ENCODE data around the gene PON2. TPM values are rescaled to one million over a fixed set of nuclear protein-coding genes. Genes with fewer than 3 reads are reported as not detected.
"Not testable (repeated sequence)": the region's sequence is repeated elsewhere in the genome, so short reads cannot be mapped to it uniquely, and the experiment has no call there.

PON2 gene
- total RNA-seq, 2 donors from 2014 or later = 62.0 to 108 TPM

GRCh38 chr7:95467912-95468607 is 33.2 kb upstream of the PON2 start:
- no peak overlapping the region for H3K27ac ChIP-seq
- H3K27me3 ChIP-seq = no peaks in the 10 kb centered on the region
- 88 to 92% methylated on average over 1 of the region's 1 CpG for WGBS, 2 donors
- ATAC-seq (no peak), DNase-seq (no peak)
- peaks cover 7% of the 10 kb centered on the region for H3K4me1 ChIP-seq
- TF ChIP-seq POLR2A (IDR thresholded peaks at IDR 0.05) = no peak
- TF ChIP-seq, protein P1, sequence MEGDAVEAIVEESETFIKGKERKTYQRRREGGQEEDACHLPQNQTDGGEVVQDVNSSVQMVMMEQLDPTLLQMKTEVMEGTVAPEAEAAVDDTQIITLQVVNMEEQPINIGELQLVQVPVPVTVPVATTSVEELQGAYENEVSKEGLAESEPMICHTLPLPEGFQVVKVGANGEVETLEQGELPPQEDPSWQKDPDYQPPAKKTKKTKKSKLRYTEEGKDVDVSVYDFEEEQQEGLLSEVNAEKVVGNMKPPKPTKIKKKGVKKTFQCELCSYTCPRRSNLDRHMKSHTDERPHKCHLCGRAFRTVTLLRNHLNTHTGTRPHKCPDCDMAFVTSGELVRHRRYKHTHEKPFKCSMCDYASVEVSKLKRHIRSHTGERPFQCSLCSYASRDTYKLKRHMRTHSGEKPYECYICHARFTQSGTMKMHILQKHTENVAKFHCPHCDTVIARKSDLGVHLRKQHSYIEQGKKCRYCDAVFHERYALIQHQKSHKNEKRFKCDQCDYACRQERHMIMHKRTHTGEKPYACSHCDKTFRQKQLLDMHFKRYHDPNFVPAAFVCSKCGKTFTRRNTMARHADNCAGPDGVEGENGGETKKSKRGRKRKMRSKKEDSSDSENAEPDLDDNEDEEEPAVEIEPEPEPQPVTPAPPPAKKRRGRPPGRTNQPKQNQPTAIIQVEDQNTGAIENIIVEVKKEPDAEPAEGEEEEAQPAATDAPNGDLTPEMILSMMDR (IDR thresholded peaks at IDR 0.05) = no peak
- no peaks in the 10 kb centered on the region for H3K36me3 ChIP-seq (replicated peaks in 1 of 2; ENCODE audit: insufficient read depth in 1 of 2, low read depth in 2 of 2)
- intact Hi-C loops (cut with DNase I) = no loop called here
- H3K9me3 ChIP-seq = peaks cover 0 to 3% (median 0%) of the 10 kb centered on the region in 3 donors
- H3K4me3 ChIP-seq = no peak overlapping the region

DNA sequence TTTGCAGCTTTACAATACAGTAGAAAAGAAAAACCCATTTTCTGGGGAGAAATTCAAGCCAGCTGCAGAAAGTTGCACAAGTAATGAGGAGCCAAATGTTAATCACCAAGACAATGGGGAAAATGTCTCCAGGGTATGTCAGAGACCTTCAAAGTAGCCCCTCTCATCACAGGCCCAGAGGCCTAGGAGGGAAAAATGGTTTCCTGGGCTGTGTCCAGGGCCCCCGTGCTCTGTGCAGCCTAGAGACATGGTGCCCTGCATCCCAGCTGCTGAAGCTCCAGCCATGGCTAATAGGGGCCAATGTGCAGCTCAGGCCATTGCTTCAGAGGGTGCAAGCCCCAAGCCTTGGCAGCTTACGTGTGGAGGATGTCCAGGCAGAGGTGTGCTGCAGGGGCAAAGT is 25.8 kb upstream of the PON2 start:
- intact Hi-C loops (cut with DNase I); DNase-seq; H3K9me3 ChIP-seq; H3K4me3 ChIP-seq; H3K27ac ChIP-seq; H3K36me3 ChIP-seq (replicated peaks in 1 of 2; ENCODE audit: insufficient read depth in 1 of 2, low read depth in 2 of 2); H3K27me3 ChIP-seq; ATAC-seq; H3K4me1 ChIP-seq: not testable (repeated sequence)
- 81 to 100% methylated on average over 2 of the region's 2 CpGs for WGBS, 2 donors

- H3K27ac ChIP-seq = no peak overlapping the region
- H3K27me3 ChIP-seq = no peaks in the 10 kb centered on the region
- no peak overlapping the region for H3K4me3 ChIP-seq
- no peaks in the 10 kb centered on the region for H3K4me1 ChIP-seq
- TF ChIP-seq POLR2A (IDR thresholded peaks at IDR 0.05) = no peak
- TF ChIP-seq, protein P1 (IDR thresholded peaks at IDR 0.05) = no peak
- intact Hi-C loops (cut with DNase I) = no loop called here
- ATAC-seq = no peak
- no peaks in the 10 kb centered on the region for H3K36me3 ChIP-seq (replicated peaks in 1 of 2; ENCODE audit: insufficient read depth in 1 of 2, low read depth in 2 of 2)
- no peak for DNase-seq
- H3K9me3 ChIP-seq = no peaks in the 10 kb centered on the region
Measured at GRCh38 chr7:95457947-95458346, 23.1 kb upstream of the PON2 start.

DNA sequence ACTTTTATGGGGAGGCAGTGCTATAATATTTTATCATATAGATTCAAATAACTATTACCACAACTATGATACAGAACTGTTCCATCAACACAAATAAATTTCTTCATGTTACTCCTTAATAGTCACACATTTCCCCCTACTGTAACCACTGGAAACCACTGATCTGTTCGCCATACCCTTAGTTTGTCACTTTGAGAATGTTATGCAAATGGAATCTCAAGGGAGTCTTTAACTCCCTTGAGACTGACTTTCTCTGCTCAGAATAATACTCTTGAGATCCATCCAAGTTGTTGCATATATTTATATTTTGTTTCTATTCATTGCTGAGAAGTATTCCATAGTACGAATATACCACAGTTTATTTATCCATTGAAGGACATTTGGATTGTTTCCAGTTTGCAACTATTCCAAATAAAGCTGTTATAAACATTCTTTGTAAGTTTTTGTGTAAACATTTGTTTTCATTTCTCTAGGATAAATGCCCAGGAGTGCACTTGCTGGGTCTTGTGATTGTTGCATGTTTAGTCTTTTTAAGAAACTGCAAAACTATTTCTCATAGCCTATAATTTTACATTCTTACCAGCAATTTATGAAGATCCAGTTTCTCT is 19.7 kb upstream of the PON2 start:
- 48 to 57% methylated on average over 2 of the region's 2 CpGs for WGBS, 2 donors
- Histone ChIP-seq H3K9me3 (no peaks in the 10 kb centered on the region), H3K4me1 (no peaks in the 10 kb centered on the region), H3K36me3 (replicated peaks in 1 of 2; ENCODE audit: insufficient read depth in 1 of 2, low read depth in 2 of 2) (no peaks in the 10 kb centered on the region), H3K27ac (no peak overlapping the region), H3K4me3 (no peak overlapping the region), H3K27me3 (no peaks in the 10 kb centered on the region)
- DNase-seq (no peak), ATAC-seq (no peak)
- no peak for TF ChIP-seq POLR2A (IDR thresholded peaks at IDR 0.05)
- TF ChIP-seq, protein P1 (IDR thresholded peaks at IDR 0.05) = no peak
- intact Hi-C loops (cut with DNase I) = no loop called here

GRCh38 chr7:95446618-95447017 is 11.8 kb upstream of the PON2 start:
- TF ChIP-seq POLR2A (IDR thresholded peaks at IDR 0.05) = no peak
- TF ChIP-seq, protein P1 (IDR thresholded peaks at IDR 0.05) = no peak
- Histone ChIP-seq H3K4me1 (no peaks in the 10 kb centered on the region), H3K9me3 (no peaks in the 10 kb centered on the region), H3K36me3 (replicated peaks in 1 of 2; ENCODE audit: insufficient read depth in 1 of 2, low read depth in 2 of 2) (no peaks in the 10 kb centered on the region), H3K27me3 (no peaks in the 10 kb centered on the region), H3K4me3 (no peak overlapping the region), H3K27ac (no peak overlapping the region)
- ATAC-seq (no peak), DNase-seq (no peak)
- intact Hi-C loops (cut with DNase I) = no loop called here
- 95 to 98% methylated on average over 3 of the region's 3 CpGs for WGBS, 2 donors

Measured in body of pancreas (tissue), 4 donors.